Stimulated activated CD8-positive, alpha-beta memory T cell treated with anti-CD3 and anti-CD28 coated beads, Interleukin-4, amount 100 ng/mL, for 24 hours (primary cell): Measurements from ENCODE around the gene PRRX2.
"Not testable (repeated sequence)": the region's sequence is repeated elsewhere in the genome, so short reads cannot be mapped to it uniquely, and the experiment has no call there.

Experiments
- DNase-seq: peaks from one replicate; pipeline ENCODE4 v3.0.0-alpha.2; 2020; ENCODE audit warnings: low read depth

PRRX2 gene

DNA sequence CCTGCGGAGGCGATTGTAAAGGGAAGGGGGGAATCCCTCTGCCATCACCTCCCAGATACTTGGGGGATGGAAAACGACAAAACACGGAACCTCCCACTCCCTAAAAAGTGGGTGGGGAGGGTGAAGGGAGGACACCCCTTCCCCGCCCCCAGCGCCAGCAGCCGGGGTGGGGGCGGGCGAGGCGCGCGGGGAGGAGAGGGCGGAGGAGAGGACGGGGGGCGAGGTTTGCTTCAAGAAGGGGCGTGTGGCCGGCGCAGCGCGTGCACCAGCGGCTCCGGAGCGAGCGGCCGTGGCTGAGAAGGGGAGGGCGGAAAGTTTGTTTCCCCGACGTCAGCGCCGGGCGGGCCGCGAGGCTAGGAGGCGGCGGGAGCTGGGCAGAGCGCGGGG is at the start of gene PRRX2:
PRRX2 (plus strand) TSS at position 259 of the 387 bp plus-strand sequence. CDS start 221 bp downstream, outside the sequence.
- DNase-seq, result no peak

GRCh38 chr9:129617167-129617566 is 48.3 kb upstream of the PRRX2 start:
- no peak for DNase-seq

- no peak for DNase-seq
These were observed 45.4 kb upstream of the PRRX2 start for GRCh38 chr9:129619787-129620668.

GRCh38 chr9:129620669-129621295 is 44.7 kb upstream of the PRRX2 start, which contains the start of gene C9orf50:
TSS of gene C9orf50 (minus strand) at chr9:129621101. CDS start at chr9:129620574, 527 bp downstream.
- DNase-seq, result no peak

DNA sequence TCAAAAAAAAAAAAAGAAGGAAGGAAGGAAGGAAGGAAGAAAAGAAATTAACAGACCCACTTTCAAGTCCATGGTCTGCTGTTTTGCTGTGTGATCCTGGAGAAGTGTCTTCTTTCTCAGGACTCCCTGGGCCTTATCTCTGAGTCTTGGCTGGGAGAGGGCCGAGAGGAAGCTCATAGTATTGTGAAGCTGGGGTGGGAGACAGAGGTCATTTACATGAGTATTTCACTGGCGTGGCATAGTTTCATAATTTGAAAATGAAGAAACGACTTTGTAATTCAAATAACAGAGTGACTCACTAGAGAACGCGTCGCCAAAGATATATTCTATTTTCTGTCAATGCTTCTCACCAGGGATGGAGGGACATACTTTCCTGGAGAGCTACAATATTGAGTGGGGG is 42.1 kb upstream of the PRRX2 start:
- DNase-seq, result no peak

DNA sequence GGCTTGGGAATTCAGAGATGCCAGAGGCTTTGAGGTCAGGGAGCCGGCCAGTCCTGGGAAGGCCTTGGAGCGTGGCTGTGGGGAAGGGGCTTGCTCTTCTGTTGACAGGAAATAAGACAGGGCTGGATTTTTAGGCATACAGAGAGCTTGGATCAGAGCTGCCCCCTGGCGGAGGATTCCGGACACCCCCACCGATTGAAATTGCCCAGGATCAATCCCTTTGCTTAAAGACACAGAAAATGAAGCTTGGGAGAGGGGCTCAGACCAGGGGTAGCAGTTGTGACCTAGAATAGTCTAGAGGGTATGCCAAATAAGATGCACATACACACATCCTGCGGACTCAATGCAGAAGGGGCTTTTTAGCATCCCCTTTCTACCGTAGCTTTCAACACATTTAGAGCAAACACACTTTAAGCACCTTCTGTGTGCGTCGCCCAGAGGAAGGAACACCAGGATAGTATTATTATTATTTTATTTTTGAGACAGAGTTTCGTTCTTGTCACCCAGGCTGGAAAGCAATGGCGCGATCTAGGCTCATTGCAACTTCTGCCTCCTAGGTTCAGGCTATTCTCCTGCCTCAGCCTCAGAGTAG is 41.2 kb upstream of the PRRX2 start:
- peak; percentile 63 for DNase-seq

DNA sequence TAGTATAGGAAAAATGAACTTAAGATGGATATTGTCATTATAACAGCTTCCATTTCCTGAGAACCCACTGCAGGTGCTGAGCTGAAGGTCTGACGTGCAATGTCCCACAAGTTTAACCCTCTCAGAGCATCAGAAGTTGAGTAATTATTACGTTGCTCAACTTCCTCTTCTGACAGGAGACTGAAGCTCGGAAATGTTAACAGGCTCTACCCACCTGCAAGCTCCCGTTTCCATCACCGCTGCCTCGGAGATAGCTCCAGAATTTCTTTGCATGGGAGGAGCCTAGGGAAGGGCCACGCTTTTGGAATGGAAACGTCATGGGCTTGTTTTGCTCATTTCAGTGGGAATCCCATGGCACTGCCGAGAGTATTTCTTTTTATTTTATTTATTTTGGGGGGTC is 40.5 kb upstream of the PRRX2 start:
- DNase-seq, result no peak

- peak; percentile 81 for DNase-seq
These were observed 39.3 kb upstream of the PRRX2 start, which contains the start of gene NTMT1 for GRCh38 chr9:129626079-129626624. TSS of gene NTMT1 (plus strand) at chr9:129626163. CDS start at chr9:129632704, 6,541 bp downstream.

GRCh38 chr9:129626625-129627284 is 38.7 kb upstream of the PRRX2 start:
- no peak for DNase-seq

GRCh38 chr9:129627556-129628440 is 37.6 kb upstream of the PRRX2 start:
- no peak for DNase-seq

- no peak for DNase-seq
These were observed 36.7 kb upstream of the PRRX2 start for GRCh38 chr9:129628709-129629108.

- DNase-seq, result no peak
These were observed 36.1 kb upstream of the PRRX2 start for GRCh38 chr9:129629251-129629820.

- DNase-seq, result no peak
These were observed 34.3 kb upstream of the PRRX2 start for GRCh38 chr9:129630967-129631673.

- DNase-seq, result no peak
These were observed 33.7 kb upstream of the PRRX2 start for GRCh38 chr9:129631674-129632129.

GRCh38 chr9:129632460-129632859 is 33.0 kb upstream of the PRRX2 start:
- DNase-seq, result no peak

- DNase-seq, result no peak
These were observed 32.2 kb upstream of the PRRX2 start for GRCh38 chr9:129633207-129633606.

- DNase-seq, result no peak
These were observed 31.6 kb upstream of the PRRX2 start for GRCh38 chr9:129633848-129634247.

GRCh38 chr9:129635099-129636065 is 30.1 kb upstream of the PRRX2 start:
- DNase-seq, result no peak

DNA sequence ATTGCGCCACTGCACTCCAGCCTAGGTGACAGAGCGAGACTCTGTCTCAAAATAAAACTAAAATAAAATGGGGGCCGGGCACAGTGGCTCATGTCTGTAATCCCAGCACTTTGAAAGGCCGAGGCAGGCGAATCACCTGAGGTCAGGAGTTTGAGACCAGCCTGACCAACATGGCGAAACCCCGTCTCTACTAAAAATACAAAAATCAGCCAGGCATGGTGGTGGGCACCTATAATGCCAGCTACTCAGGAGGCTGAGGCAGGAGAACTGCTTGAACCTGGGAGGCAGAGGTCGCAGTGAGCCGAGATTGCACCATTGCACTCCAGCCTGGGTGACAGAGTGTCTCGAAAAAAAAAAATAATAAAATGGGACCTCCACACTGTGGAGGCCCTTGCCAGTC is 29.1 kb upstream of the PRRX2 start:
- DNase-seq, result not testable (repeated sequence)
